GM23338 (cell line): ENCODE results near the gene FLT1. TPM values are rescaled to one million over a fixed set of nuclear protein-coding genes. Genes with fewer than 3 reads are reported as not detected.

Experiments
- ATAC-seq: fragments of 200-7000 bp; cut with Tn5 transposase; 3 replicates; pipeline ENCODE4 v1.9.1; 2020
- DNase-seq: peaks from one replicate; pipeline ENCODE4 v3.0.0-alpha.2; 2015; ENCODE audit warnings: low spot score
- H2AFZ ChIP-seq: fragments of 200-600 bp; sonication (generic); 2 replicates; pipeline ENCODE4 v1.8.0; 2016; ENCODE audit warnings: antibody characterized with exemption, mild to moderate bottlenecking, moderate library complexity
- H3F3A ChIP-seq: fragments of 200-600 bp; sonication (generic); replicated peaks from 2 replicates; pipeline ENCODE4 v1.8.0; 2017; ENCODE audit warnings: antibody characterized with exemption, mixed run types, low read depth
- H3K27ac ChIP-seq: fragments of 200-600 bp; sonication (generic); 2 replicates; pipeline ENCODE4 v1.6.1; 2016; ENCODE audit warnings: low read depth
- H3K27me3 ChIP-seq: fragments of 200-600 bp; sonication (generic); 2 replicates; pipeline ENCODE4 v1.8.0; 2016; ENCODE audit warnings: mild to moderate bottlenecking, mixed run types, moderate library complexity; ENCODE audit not compliant: insufficient read depth
- H3K36me3 ChIP-seq: fragments of 200-600 bp; sonication (generic); 2 replicates; pipeline ENCODE4 v1.8.0; 2016; ENCODE audit warnings: mild to moderate bottlenecking; ENCODE audit not compliant: insufficient read depth
- H3K4me1 ChIP-seq: fragments of 200-600 bp; sonication (generic); 2 replicates; pipeline ENCODE4 v1.8.0; 2016; ENCODE audit warnings: mild to moderate bottlenecking, moderate library complexity; ENCODE audit not compliant: insufficient read depth
- H3K4me2 ChIP-seq: fragments of 200-600 bp; sonication (generic); 2 replicates; pipeline ENCODE4 v1.7.1; 2017; ENCODE audit warnings: mixed run types
- H3K4me3 ChIP-seq: fragments of 200-600 bp; sonication (generic); 2 replicates; pipeline ENCODE4 v1.6.1; 2016; ENCODE audit warnings: mixed run types
- H3K79me2 ChIP-seq: fragments of 200-600 bp; sonication (generic); replicated peaks from 2 replicates; pipeline ENCODE4 v1.8.0; 2017; ENCODE audit warnings: mild to moderate bottlenecking; ENCODE audit not compliant: insufficient read depth
- H3K9me2 ChIP-seq: fragments of 200-600 bp; sonication (generic); 2 replicates; pipeline ENCODE4 v1.8.0; 2017; ENCODE audit not compliant: insufficient read depth
- H4K20me1 ChIP-seq: fragments of 200-600 bp; sonication (generic); replicated peaks from 2 replicates; pipeline ENCODE4 v1.8.0; 2017; ENCODE audit warnings: mild to moderate bottlenecking; ENCODE audit not compliant: insufficient read depth
- H3K27ac Mint-ChIP-seq: 2 replicates; pipeline ENCODE4 v1.8.0; 2020; ENCODE audit warnings: inconsistent platforms, mild to moderate bottlenecking, moderate library complexity, mixed read lengths
- H3K27me3 Mint-ChIP-seq: 3 replicates; pipeline ENCODE4 v1.8.0; 2022; ENCODE audit warnings: low read depth, mild to moderate bottlenecking, moderate library complexity, mixed read lengths, inconsistent platforms; ENCODE audit not compliant: insufficient read depth, poor library complexity
- H3K36me3 Mint-ChIP-seq: 3 replicates; pipeline ENCODE4 v1.8.0; 2021; ENCODE audit warnings: low read depth, mild to moderate bottlenecking, inconsistent platforms, moderate library complexity, mixed read lengths
- H3K4me1 Mint-ChIP-seq: 3 replicates; pipeline ENCODE4 v1.8.0; 2020; ENCODE audit warnings: mild to moderate bottlenecking, inconsistent platforms, mixed read lengths
- H3K4me3 Mint-ChIP-seq: 3 replicates; pipeline ENCODE4 v1.8.0; 2021; ENCODE audit warnings: moderate library complexity, mild to moderate bottlenecking, inconsistent platforms, mixed read lengths
- H3K9me3 Mint-ChIP-seq: 3 replicates; pipeline ENCODE4 v1.8.0; 2020; ENCODE audit warnings: moderate library complexity, mild to moderate bottlenecking, inconsistent platforms, mixed read lengths
- CREB1 ChIP-seq: fragments of 250-450 bp; sonication (Bioruptor Pico); IDR thresholded peaks from 2 replicates; pipeline ENCODE4 v1.5.0; 2020; ENCODE audit warnings: low read depth, mild to moderate bottlenecking, moderate library complexity
- CTCF ChIP-seq, 2 experiments: fragments of 200-600 bp in 1 of 2; sonication (generic) in 1 of 2; conservative IDR thresholded peaks; 2 replicates each; pipeline versions ENCODE4 v1.5.1 to v1.6.1; 2016 to 2017; ENCODE audit warnings: antibody characterized with exemption in 2 of 2, low read depth in 2 of 2, mild to moderate bottlenecking in 2 of 2, moderate library complexity in 1 of 2
- ETS1 ChIP-seq: IDR thresholded peaks from 2 replicates; pipeline ENCODE4 v1.6.1; 2016; ENCODE audit warnings: antibody characterized with exemption
- EZH2 ChIP-seq: fragments of 200-600 bp; sonication (generic); IDR thresholded peaks from one replicate; pipeline ENCODE4 v1.8.0; 2017; ENCODE audit warnings: antibody characterized with exemption, mild to moderate bottlenecking, low read depth; ENCODE audit not compliant: unreplicated experiment
- EZH2phosphoT487 ChIP-seq: fragments of 200-600 bp; sonication (generic); IDR thresholded peaks from one replicate; pipeline ENCODE4 v1.8.1; 2018; ENCODE audit warnings: antibody characterized with exemption; ENCODE audit not compliant: unreplicated experiment
- JUNB ChIP-seq: IDR thresholded peaks from one replicate; pipeline ENCODE4 v1.6.1; 2016; ENCODE audit warnings: antibody characterized with exemption; ENCODE audit not compliant: unreplicated experiment
- REST ChIP-seq: IDR thresholded peaks from one replicate; pipeline ENCODE4 v1.6.1; 2018; ENCODE audit warnings: antibody characterized with exemption; ENCODE audit not compliant: unreplicated experiment
- STAT1 ChIP-seq: IDR thresholded peaks from one replicate; pipeline ENCODE4 v1.6.1; 2016; ENCODE audit warnings: antibody characterized with exemption; ENCODE audit not compliant: unreplicated experiment
- ZNF114 ChIP-seq: fragments of 250-450 bp; sonication (Bioruptor Pico); IDR thresholded peaks from 2 replicates; pipeline ENCODE4 v1.5.0; 2020; ENCODE audit warnings: mild to moderate bottlenecking, moderate library complexity
- ZNF462 ChIP-seq: fragments of 250-450 bp; sonication (Bioruptor Pico); IDR thresholded peaks from 2 replicates; pipeline ENCODE4 v1.5.0; 2020; ENCODE audit warnings: mild to moderate bottlenecking, moderate library complexity
- polyA plus RNA-seq: library from polyadenylated mRNA; unstranded; fragments of >200 nt; fragmentation: Nextera tagmentation; extraction: Ambion mirVana; gene quantifications from 2 replicates; pipeline ENCODE4 v1.2.1, GENCODE V29; 2016
- total RNA-seq: library from RNA; depleted of rRNA; stranded (reverse); fragments of >200 nt; shearing (Covaris generic); gene quantifications from 2 replicates; pipeline ENCODE4 v1.2.3, GENCODE V29; 2014

The FLT1 gene
- total and polyA plus RNA-seq, 2 experiments from 2014 or later, result 26.8 to 116 TPM

- peaks cover 30% of the 10 kb centered on the region for H3K4me1 Mint-ChIP-seq
- H2AFZ ChIP-seq, result no peak overlapping the region
- no peaks in the 10 kb centered on the region for H3K27me3 ChIP-seq
- no peak for TF ChIP-seq CREB1 (CRISPR knock-in tag)
- TF ChIP-seq ZNF114, result no peak
- TF ChIP-seq JUNB, result no peak
- TF ChIP-seq ZNF462, result no peak
- no peak for TF ChIP-seq EZH2phosphoT487
- TF ChIP-seq REST, result no peak
- TF ChIP-seq CTCF (conservative IDR thresholded peaks at IDR 0.05; ENCODE audit: low read depth in 2 of 2), result no peak
- no peak for TF ChIP-seq EZH2
- TF ChIP-seq STAT1, result no peak
- no peak for TF ChIP-seq ETS1
- H3K9me2 ChIP-seq, result no peaks in the 10 kb centered on the region
- no peak for ATAC-seq
- H3K4me2 ChIP-seq, result no peak overlapping the region
- H3K36me3 Mint-ChIP-seq, result peaks cover 78% of the 10 kb centered on the region
- no peak overlapping the region for H3K4me3 ChIP-seq
- H4K20me1 ChIP-seq, result 0 out of 2 replicates have a peak, but pooled peaks cover 5% of the 10 kb centered on the region
- 0 out of 2 replicates have a peak overlapping the region, but pooled peaks have one; percentile 2 for H3K27ac Mint-ChIP-seq
- H3F3A ChIP-seq, result no peaks in the 10 kb centered on the region
- H3K79me2 ChIP-seq, result no peaks in the 10 kb centered on the region; the same call in 1 of the 2 replicates
- H3K27ac ChIP-seq, result peak overlapping the region; percentile 48
- no peaks in the 10 kb centered on the region for H3K9me3 Mint-ChIP-seq
- H3K4me3 Mint-ChIP-seq, result no peak overlapping the region
- DNase-seq, result no peak
- peaks cover 23% of the 10 kb centered on the region for H3K4me1 ChIP-seq
- no peaks in the 10 kb centered on the region for H3K27me3 Mint-ChIP-seq
- H3K36me3 ChIP-seq, result peaks cover 14% of the 10 kb centered on the region; the same call in 1 of the 2 replicates
These were observed 93.4 kb downstream of the FLT1 start for GRCh38 chr13:28401303-28402056.
